ENCODE data around the gene DCAKD. TPM values are rescaled to one million over a fixed set of nuclear protein-coding genes. Genes with fewer than 3 reads are reported as not detected.

DCAKD gene
- total RNA-seq, 1 experiment from 2014 or later: 31.9 TPM

GRCh38 chr17:44996304-44996703, 55.1 kb downstream of the DCAKD start:
- CTCF ChIA-PET: no interaction called here

GRCh38 chr17:44995436-44996001, 55.9 kb downstream of the DCAKD start:
- ChIA-PET CTCF (no interaction called here), RAD21 (ENCODE audit: low non-redundant PET in 1 of 2, low total read pairs in 2 of 2, uncharacterized antibody in 2 of 2, unreplicated experiment in 2 of 2) (no interaction called here), POLR2A (no interaction called here)
- Histone ChIP-seq H3K9me3 (ENCODE audit: control insufficient read depth in 1 of 2, insufficient read depth in 1 of 2, low read depth in 1 of 2, low read length in 2 of 2) (peaks cover 0 to 7% of the 10 kb centered on the region in 2 experiments; a peak in 1 of 4 replicates), H3K36me3 (ENCODE audit: control insufficient read depth in 1 of 2, insufficient read depth in 2 of 2, low read length in 2 of 2) (no peaks in the 10 kb centered on the region), H3K9ac (ENCODE audit: low read length) (no peak overlapping the region), H3K9me2 (ENCODE audit: insufficient read depth) (no peaks in the 10 kb centered on the region), H4K20me1 (ENCODE audit: insufficient read depth) (no peaks in the 10 kb centered on the region), H3K4me2 (ENCODE audit: low read length) (no peak overlapping the region), H3K27ac (ENCODE audit: low read depth, low read length) (no peak overlapping the region), H3K79me2 (ENCODE audit: insufficient read depth, low read length) (no peaks in the 10 kb centered on the region), H2AFZ (ENCODE audit: low read depth, low read length, poor library complexity, severe bottlenecking) (no peak overlapping the region), H3K4me3 (replicated peaks in 1 of 2; ENCODE audit: low read depth in 1 of 2, low read length in 2 of 2) (no peak overlapping the region), H3K27me3 (ENCODE audit: insufficient read depth, low read length) (no peaks in the 10 kb centered on the region), H3K4me1 (ENCODE audit: control insufficient read depth in 1 of 2, insufficient read depth in 2 of 2, low read length in 2 of 2) (no peaks in the 10 kb centered on the region)
- DNase-seq (ENCODE audit: low read depth, low spot score): no peak
- no TSS peak for BruUV-seq (replicated peaks)
- intact Hi-C loops (cut with micrococcal nuclease): no loop called here
- TF ChIP-seq TCF7L2 (IDR thresholded peaks at IDR 0.05; ENCODE audit: borderline replicate concordance, extremely low read depth, insufficient read depth, insufficient read length): no peak
- no peak for TF ChIP-seq EZH2 (IDR thresholded peaks at IDR 0.05)
- no peak for TF ChIP-seq CTCF (IDR thresholded peaks at IDR 0.05 in 2 of 3, conservative IDR thresholded peaks at IDR 0.05 in 1 of 3; ENCODE audit: borderline replicate concordance in 1 of 3, insufficient read depth in 1 of 3, low read depth in 2 of 3, low read length in 2 of 3)
- no peak for TF ChIP-seq EGR1 (IDR thresholded peaks at IDR 0.05; ENCODE audit: low read depth)
- TF ChIP-seq MAX (IDR thresholded peaks at IDR 0.05): no peak
- no peak for ATAC-seq

More at GRCh38 chr17:44996304-44996703, 55.1 kb downstream of the DCAKD start:
- Histone ChIP-seq H3K9me3 (ENCODE audit: control insufficient read depth in 1 of 2, insufficient read depth in 1 of 2, low read depth in 1 of 2, low read length in 2 of 2) (peaks cover 0 to 7% of the 10 kb centered on the region in 2 experiments; a peak in 1 of 4 replicates), H3K9me2 (ENCODE audit: insufficient read depth) (no peaks in the 10 kb centered on the region), H3K9ac (ENCODE audit: low read length) (no peak overlapping the region), H3K4me1 (ENCODE audit: control insufficient read depth in 1 of 2, insufficient read depth in 2 of 2, low read length in 2 of 2) (no peaks in the 10 kb centered on the region), H3K27ac (ENCODE audit: low read depth, low read length) (no peak overlapping the region), H3K79me2 (ENCODE audit: insufficient read depth, low read length) (no peaks in the 10 kb centered on the region), H3K4me3 (replicated peaks in 1 of 2; ENCODE audit: low read depth in 1 of 2, low read length in 2 of 2) (no peak overlapping the region), H3K4me2 (ENCODE audit: low read length) (no peak overlapping the region), H4K20me1 (ENCODE audit: insufficient read depth) (no peaks in the 10 kb centered on the region), H3K27me3 (ENCODE audit: insufficient read depth, low read length) (no peaks in the 10 kb centered on the region), H2AFZ (ENCODE audit: low read depth, low read length, poor library complexity, severe bottlenecking) (no peak overlapping the region), H3K36me3 (ENCODE audit: control insufficient read depth in 1 of 2, insufficient read depth in 2 of 2, low read length in 2 of 2) (no peaks in the 10 kb centered on the region)
- intact Hi-C loops (cut with micrococcal nuclease): no loop called here
- ATAC-seq: no peak
- BruUV-seq (replicated peaks): no TSS peak
- TF ChIP-seq EGR1 (IDR thresholded peaks at IDR 0.05; ENCODE audit: low read depth) (no peak), CTCF (IDR thresholded peaks at IDR 0.05 in 2 of 3, conservative IDR thresholded peaks at IDR 0.05 in 1 of 3; ENCODE audit: borderline replicate concordance in 1 of 3, insufficient read depth in 1 of 3, low read depth in 2 of 3, low read length in 2 of 3) (no peak), EZH2 (IDR thresholded peaks at IDR 0.05) (no peak), POLR2A (IDR thresholded peaks at IDR 0.05; ENCODE audit: borderline replicate concordance, extremely low read depth, insufficient read depth, insufficient read length) (no peak)
- ChIA-PET POLR2A (no interaction called here), RAD21 (ENCODE audit: low non-redundant PET in 1 of 2, low total read pairs in 2 of 2, uncharacterized antibody in 2 of 2, unreplicated experiment in 2 of 2) (no interaction called here)
- no peak for DNase-seq (ENCODE audit: low read depth, low spot score)
